ENCODE results near the gene TMEM94. TPM values are rescaled to one million over a fixed set of nuclear protein-coding genes. Genes with fewer than 3 reads are reported as not detected.

The TMEM94 gene
- total and polyA plus RNA-seq, 9 of the 15 experiments (the other 6 are each of a cell fraction or from before 2014, with no cell fraction given): 0.35 to 48.1 (median 14.4) TPM

DNA sequence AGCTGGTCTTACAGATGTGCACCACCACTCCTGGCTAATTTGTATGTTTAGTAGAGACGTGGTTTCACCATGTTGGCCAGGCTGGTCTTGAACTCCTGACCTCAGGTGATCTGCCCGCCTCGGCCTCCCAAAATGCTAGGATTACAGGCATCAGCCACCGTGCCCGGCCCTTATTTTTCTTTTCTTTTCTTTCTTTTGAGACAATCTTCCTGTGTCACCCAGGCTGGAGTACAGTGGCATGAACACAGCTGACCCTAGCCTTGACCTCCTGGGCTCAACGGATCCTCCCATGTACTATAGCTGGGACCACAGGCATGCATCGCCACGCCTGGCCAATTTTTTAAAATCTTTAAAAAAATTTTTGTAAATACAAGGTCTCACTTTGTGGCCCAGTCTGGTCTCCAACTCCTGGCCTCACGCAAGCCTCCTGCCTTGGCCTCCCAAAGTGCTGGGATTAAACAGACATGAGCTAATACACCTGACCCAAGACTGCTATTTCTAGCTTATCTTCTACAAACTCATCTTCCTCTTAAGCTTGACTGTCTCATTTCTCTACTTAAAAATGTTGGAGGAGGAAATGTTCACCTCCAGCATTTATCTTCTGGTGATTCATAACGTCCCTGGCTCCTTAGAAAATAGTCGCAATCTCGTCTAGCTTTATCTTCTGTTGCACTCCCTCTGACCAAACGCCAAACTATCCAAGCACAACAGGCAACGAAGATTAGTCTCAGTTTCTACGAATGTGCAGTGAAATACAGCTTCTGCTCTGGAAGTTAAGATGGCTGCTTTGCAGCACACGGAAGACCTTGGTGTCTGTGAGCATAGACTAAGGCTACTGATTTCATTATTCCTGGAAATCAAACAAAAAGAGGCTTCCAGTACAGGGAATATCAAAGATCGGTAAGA lies 8.2 kb upstream of the TMEM94 start (continued):
- peak; percentile 55; the same call in 1 of the 2 replicates for TF ChIP-seq JUN (IDR thresholded peaks at IDR 0.05; ENCODE audit: borderline replicate concordance, low read depth, low read length)
- no peak for TF ChIP-seq JUN (CRISPR knock-in tag; IDR thresholded peaks at IDR 0.05; ENCODE audit: borderline replicate concordance)
- peak; percentile 52 for TF ChIP-seq BRD9 (IDR thresholded peaks at IDR 0.05; ENCODE audit: low read depth, partially characterized antibody)
- 0 out of 6 replicates have a peak, but pooled peaks of 1 of the 3 experiments have one; percentile 57 for TF ChIP-seq ZBTB11 (CRISPR knock-in tag; IDR thresholded peaks at IDR 0.05)
- TF ChIP-seq PRDM10 (IDR thresholded peaks at IDR 0.05; ENCODE audit: partially characterized antibody): peak; percentile 35
- peak; percentile 68 for TF ChIP-seq DACH1 (IDR thresholded peaks at IDR 0.05; ENCODE audit: partially characterized antibody)
- TF ChIP-seq JUNB (CRISPR knock-in tag; conservative IDR thresholded peaks at IDR 0.05): no peak
- peak; percentile 58; the same call in 1 of the 2 replicates for TF ChIP-seq ZNF586 (CRISPR knock-in tag; conservative IDR thresholded peaks at IDR 0.05)
- peak; percentile 63; the same call in 1 of the 2 replicates for TF ChIP-seq CREB1 (IDR thresholded peaks at IDR 0.05)
- no peak for TF ChIP-seq CREB1 (CRISPR knock-in tag; IDR thresholded peaks at IDR 0.05)
- TF ChIP-seq FOXA3 (CRISPR knock-in tag; conservative IDR thresholded peaks at IDR 0.05 in 1 of 2, IDR thresholded peaks at IDR 0.05 in 1 of 2): no peak
- TF ChIP-seq FIP1L1 (IDR thresholded peaks at IDR 0.05; ENCODE audit: low read depth, low read length, poor library complexity, severe bottlenecking): no peak
- TF ChIP-seq SFPQ (IDR thresholded peaks at IDR 0.05; ENCODE audit: low read depth, low read length): no peak
- TF ChIP-seq ZNF512 (tag; IDR thresholded peaks at IDR 0.05): no peak
